Heart right ventricle (tissue), 16 donors: ENCODE measurements around the gene CRADD. TPM values are rescaled to one million over a fixed set of nuclear protein-coding genes. Genes with fewer than 3 reads are reported as not detected.

Experiments
- ATAC-seq, 8 donors: fragments of 200-7000 bp; cut with Tn5 transposase; one replicate each; pipeline ENCODE4 v1.9.1; 2020; ENCODE audit warnings: mild to moderate bottlenecking in 8 of 8, moderate library complexity in 8 of 8, moderate number of reproducible peaks in 1 of 8
- DNase-seq, 2 donors: peaks; one replicate each; pipeline ENCODE4 v3.0.0-alpha.2; 2020
- H3K27ac ChIP-seq, 10 donors: fragments of 200-600 bp; sonication (generic) in 2 of 10; one replicate each; pipeline versions ENCODE4 v1.5.0 to v1.8.0; 2020 to 2022; ENCODE audit warnings: mild to moderate bottlenecking in 3 of 10
- H3K27me3 ChIP-seq, 7 donors: fragments of 200-600 bp; one replicate each; pipeline ENCODE4 v1.8.0; 2021 to 2022; ENCODE audit warnings: mild to moderate bottlenecking in 2 of 7
- H3K36me3 ChIP-seq, 9 donors: fragments of 200-600 bp; sonication (generic) in 1 of 9; one replicate each; pipeline versions ENCODE4 v1.5.0 to v1.8.0; 2020 to 2022; ENCODE audit warnings: mild to moderate bottlenecking in 2 of 9
- H3K4me1 ChIP-seq, 9 donors: fragments of 200-600 bp; sonication (generic) in 1 of 9; one replicate each; pipeline versions ENCODE4 v1.5.0 to v1.8.0; 2020 to 2022; ENCODE audit warnings: mild to moderate bottlenecking in 4 of 9
- H3K4me3 ChIP-seq, 10 donors: fragments of 200-600 bp; sonication (generic) in 2 of 10; one replicate each; pipeline versions ENCODE4 v1.5.0 to v1.8.0; 2020 to 2022; ENCODE audit warnings: mild to moderate bottlenecking in 7 of 10, moderate library complexity in 2 of 10
- H3K9me3 ChIP-seq, 11 donors: fragments of 200-600 bp in 10 of 11; sonication (generic) in 2 of 11; one replicate each; pipeline versions ENCODE4 v1.5.0 to v1.8.0; 2013 to 2022; ENCODE audit warnings: mild to moderate bottlenecking in 2 of 11, control low read depth in 1 of 11, moderate library complexity in 1 of 11
- CTCF ChIP-seq, 9 donors: fragments of 200-600 bp; sonication (generic) in 2 of 9; IDR thresholded peaks; one replicate each; pipeline versions ENCODE4 v1.5.0 to v1.8.0; 2021 to 2022; ENCODE audit warnings: antibody characterized with exemption in 9 of 9, mild to moderate bottlenecking in 5 of 9, moderate library complexity in 1 of 9
- WGBS, 2 donors: extraction: QIAGEN DNeasy Blood & Tissue Kit; methylation state at CpG; one replicate each; pipeline ENCODE4 v1.1.7; 2013; ENCODE audit warnings: inconsistent platforms in 1 of 2; 5-methylcytosine and 5-hydroxymethylcytosine counted together
- intact Hi-C, 10 donors: fragments of 100-400 bp; cut with DNase I; formaldehyde crosslinking; loops; one replicate each; pipeline versions ENCODE4 v1.11.1 to v1.14.2; 2022
- polyA plus RNA-seq, 2 donors: library from polyadenylated mRNA; stranded (reverse); fragments of 200-250 nt; gene quantifications; one replicate each; pipeline ENCODE4 v1.2.3, GENCODE V29; 2013
- total RNA-seq, 10 donors: library from RNA; stranded (reverse); fragmentation: NEBNext Ultra II Directional in 3 of 10; extraction: Animal tissue kit (Norgen Biotek cat#: 25700) in 3 of 10; gene quantifications; one replicate each; pipeline versions ENCODE4 v1.2.1 to v1.2.4, GENCODE V29; 2021 to 2023
- donor health status: Arrhythmogenic right ventricular cardiomyopathy.
- donor health status: ischemic (EF 13 %, LVEDD 7.1; RV severe dilation, severe dysfunction).
- donor health status: healthy with polysubstance abuse.
- donor health status: DM: no; HTN: yes; CAD: no.
- donor health status: DM: no; HTN: no; CAD: no.
- donor health status: ischemic (EF 25% LVEDD 6.9; RV normal size, moderate dysfunction).
- donor health status: ischemic (EF 25% LVEDD 5.7; RV mildly dilated, moderate dysfunction).
- donor health status: healthy.
- donor health status: DM: yes; HTN: yes; CAD: no.
- donor health status: Ischemic cardiomyopathy.
- donor health status: ischemic (EF 35%, LVEDD 5.7; RV mildly dilated, moderate dysfunction).
- donor health status: nonischemic (EF 11% LVEDD 7.7; RV severe dilation, severe dysfunction).
- donor health status: DM: yes; HTN: yes; CAD: no.
- donor health status: PGD.
- donor health status: ischemic (EF 29% LVEDD 5.4; RV normal size, mild dysfunction).
- donor health status: nonischemic (EF 23%, LVEDD 6.1; RV moderate dilation, normal function).

Gene CRADD
- total and polyA plus RNA-seq, 12 donors: 5.0 to 80.1 (median 51.4) TPM

- ATAC-seq (no peak), DNase-seq (no peak)
- intact Hi-C loops: loop anchor here in 2 of 10 donors (10.0 kb wide), 2 partner anchors 215 to 395 kb away; no protein-coding TSS in a partner anchor
- 40 to 58% methylated on average over 2 of the region's 2 CpGs for WGBS, 2 donors
- H3K27ac ChIP-seq: peak overlapping the region; percentile 25 to 99 (median 98)
- no peaks in the 10 kb centered on the region for H3K9me3 ChIP-seq
- TF ChIP-seq CTCF (IDR thresholded peaks at IDR 0.05): no peak
- H3K36me3 ChIP-seq: peaks cover 0 to 4% (median 0%) of the 10 kb centered on the region in 9 donors
- H3K4me3 ChIP-seq: peak overlapping the region in 2 of 10 donors; percentile 0 to 4
- H3K4me1 ChIP-seq: peaks cover 3 to 73% (median 42%) of the 10 kb centered on the region in 9 donors
- H3K27me3 ChIP-seq: no peaks in the 10 kb centered on the region
These were observed 2.8 kb downstream of the CRADD start for GRCh38 chr12:93680006-93680405.

GRCh38 chr12:93682846-93683261, 5.7 kb downstream of the CRADD start:
- ATAC-seq (peak; percentile 72 to 89 (median 84)), DNase-seq (peak; percentile 50 to 51)
- WGBS, 2 donors: 32 to 55% methylated on average over 5 of the region's 5 CpGs
- H3K36me3 ChIP-seq: peaks cover 0 to 9% (median 0%) of the 10 kb centered on the region in 9 donors
- H3K27ac ChIP-seq: peak overlapping the region; percentile 56 to 99 (median 88)
- H3K4me3 ChIP-seq: peak overlapping the region in 1 of 10 donors; percentile 15
- H3K27me3 ChIP-seq: no peaks in the 10 kb centered on the region
- peaks cover 3 to 86% (median 50%) of the 10 kb centered on the region in 9 donors for H3K4me1 ChIP-seq
- no peak for TF ChIP-seq CTCF (IDR thresholded peaks at IDR 0.05)
- intact Hi-C loops: loop anchor here in 2 of 10 donors (10.0 kb wide), 2 partner anchors 212 to 392 kb away; no protein-coding TSS in a partner anchor
- no peaks in the 10 kb centered on the region for H3K9me3 ChIP-seq

GRCh38 chr12:93683410-93683809, 6.2 kb downstream of the CRADD start:
- ATAC-seq (peak in 6 of 8 donors; percentile 16 to 43 (median 21)), DNase-seq (no peak)
- peaks cover under 1 to 80% (median 45%) of the 10 kb centered on the region in 9 donors for H3K4me1 ChIP-seq
- peak overlapping the region in 1 of 10 donors; percentile 15 for H3K4me3 ChIP-seq
- H3K27ac ChIP-seq: peak overlapping the region; percentile 56 to 99 (median 88)
- intact Hi-C loops: loop anchor here in 2 of 10 donors (10.0 kb wide), 2 partner anchors 211 to 391 kb away; no protein-coding TSS in a partner anchor
- WGBS, 2 donors: 90 to 92% methylated on average over 5 of the region's 5 CpGs
- H3K9me3 ChIP-seq: no peaks in the 10 kb centered on the region
- no peaks in the 10 kb centered on the region for H3K27me3 ChIP-seq
- TF ChIP-seq CTCF (IDR thresholded peaks at IDR 0.05): no peak
- H3K36me3 ChIP-seq: peaks cover 0 to 9% (median 0%) of the 10 kb centered on the region in 9 donors

GRCh38 chr12:93684716-93685115, 7.5 kb downstream of the CRADD start:
- Histone ChIP-seq H3K4me1 (peaks cover 0 to 78% (median 40%) of the 10 kb centered on the region in 9 donors), H3K9me3 (no peaks in the 10 kb centered on the region), H3K27me3 (no peaks in the 10 kb centered on the region), H3K27ac (peak overlapping the region in 6 of 10 donors; percentile 11 to 99 (median 98)), H3K36me3 (peaks cover 0 to 5% (median 0%) of the 10 kb centered on the region in 9 donors), H3K4me3 (peak overlapping the region in 1 of 10 donors; percentile 6)
- no peak for TF ChIP-seq CTCF (IDR thresholded peaks at IDR 0.05)
- WGBS, 2 donors: 37 to 45% methylated on average over 4 of the region's 4 CpGs
- intact Hi-C loops: loop anchor here in 2 of 10 donors (10.0 kb wide), 2 partner anchors 210 to 390 kb away; no protein-coding TSS in a partner anchor
- ATAC-seq (no peak), DNase-seq (no peak)
